ENCODE data around the gene YAE1.

YAE1 gene

GRCh38 chr7:39557222-39557621, 9.0 kb upstream of the YAE1 start:
- Mint-ChIP-seq H3K9me3 (no peaks in the 10 kb centered on the region), H3K27me3 (ENCODE audit: low read depth) (no peaks in the 10 kb centered on the region), H3K4me3 (no peak overlapping the region), H3K36me3 (ENCODE audit: low read depth) (no peaks in the 10 kb centered on the region), H3K4me1 (peaks cover 18% of the 10 kb centered on the region), H3K27ac (peak overlapping the region in 1 of 3 experiments; percentile 24)
- no peak for TF ChIP-seq CTCF (IDR thresholded peaks at IDR 0.05; ENCODE audit: unreplicated experiment in 3 of 3)

- no peaks in the 10 kb centered on the region for H3K9me3 Mint-ChIP-seq
- no peak for TF ChIP-seq CTCF (IDR thresholded peaks at IDR 0.05; ENCODE audit: unreplicated experiment in 3 of 3)
- no peaks in the 10 kb centered on the region for H3K36me3 Mint-ChIP-seq (ENCODE audit: low read depth)
- no peak overlapping the region for H3K4me3 Mint-ChIP-seq
- H3K27me3 Mint-ChIP-seq (ENCODE audit: low read depth): no peaks in the 10 kb centered on the region
- peak overlapping the region in 1 of 3 experiments; percentile 48 for H3K27ac Mint-ChIP-seq
- H3K4me1 Mint-ChIP-seq: peaks cover 18% of the 10 kb centered on the region
These were observed 8.3 kb upstream of the YAE1 start for GRCh38 chr7:39557911-39558310.

- H3K4me1 Mint-ChIP-seq: peaks cover 11% of the 10 kb centered on the region
- H3K27me3 Mint-ChIP-seq (ENCODE audit: low read depth): no peaks in the 10 kb centered on the region
- no peaks in the 10 kb centered on the region for H3K9me3 Mint-ChIP-seq
- no peaks in the 10 kb centered on the region for H3K36me3 Mint-ChIP-seq (ENCODE audit: low read depth)
- TF ChIP-seq CTCF (IDR thresholded peaks at IDR 0.05; ENCODE audit: unreplicated experiment in 3 of 3): no peak
- peak overlapping the region in 1 of 3 experiments; percentile 18 for H3K27ac Mint-ChIP-seq
- no peak overlapping the region for H3K4me3 Mint-ChIP-seq
These were observed 5.8 kb upstream of the YAE1 start for GRCh38 chr7:39560408-39560807.

GRCh38 chr7:39560997-39561396, 5.2 kb upstream of the YAE1 start:
- no peak overlapping the region for H3K27ac Mint-ChIP-seq

GRCh38 chr7:39565538-39565937, 666 bp upstream of the YAE1 start:
- peaks cover 6% of the 10 kb centered on the region for H3K36me3 Mint-ChIP-seq (ENCODE audit: low read depth)
- peak overlapping the region; percentile 89 to 98 (median 97) for H3K27ac Mint-ChIP-seq
- H3K27me3 Mint-ChIP-seq (ENCODE audit: low read depth): no peaks in the 10 kb centered on the region
- H3K4me3 Mint-ChIP-seq: peak overlapping the region; percentile 98 to 99 (median 99)
- no peak for TF ChIP-seq CTCF (IDR thresholded peaks at IDR 0.05; ENCODE audit: unreplicated experiment in 3 of 3)
- no peaks in the 10 kb centered on the region for H3K9me3 Mint-ChIP-seq
- peaks cover 34% of the 10 kb centered on the region for H3K4me1 Mint-ChIP-seq

More at GRCh38 chr7:39560997-39561396, 5.2 kb upstream of the YAE1 start:
- TF ChIP-seq CTCF (IDR thresholded peaks at IDR 0.05; ENCODE audit: unreplicated experiment in 3 of 3): no peak
- Mint-ChIP-seq H3K36me3 (ENCODE audit: low read depth) (no peaks in the 10 kb centered on the region), H3K4me1 (peaks cover 17% of the 10 kb centered on the region), H3K4me3 (no peak overlapping the region), H3K27me3 (ENCODE audit: low read depth) (no peaks in the 10 kb centered on the region), H3K9me3 (no peaks in the 10 kb centered on the region)

GRCh38 chr7:39567294-39567693, 1.1 kb downstream of the YAE1 start:
- H3K36me3 Mint-ChIP-seq (ENCODE audit: low read depth): peaks cover 14% of the 10 kb centered on the region
- TF ChIP-seq CTCF (IDR thresholded peaks at IDR 0.05; ENCODE audit: unreplicated experiment in 3 of 3): no peak
- peaks cover 28% of the 10 kb centered on the region for H3K4me1 Mint-ChIP-seq
- no peaks in the 10 kb centered on the region for H3K27me3 Mint-ChIP-seq (ENCODE audit: low read depth)
- H3K27ac Mint-ChIP-seq: peak overlapping the region; percentile 52 to 97 (median 89)
- peak overlapping the region; percentile 98 to 99 (median 99) for H3K4me3 Mint-ChIP-seq
- H3K9me3 Mint-ChIP-seq: no peaks in the 10 kb centered on the region

All from nephron (organoid).